ENCODE data around the gene C3.

Gene C3

DNA sequence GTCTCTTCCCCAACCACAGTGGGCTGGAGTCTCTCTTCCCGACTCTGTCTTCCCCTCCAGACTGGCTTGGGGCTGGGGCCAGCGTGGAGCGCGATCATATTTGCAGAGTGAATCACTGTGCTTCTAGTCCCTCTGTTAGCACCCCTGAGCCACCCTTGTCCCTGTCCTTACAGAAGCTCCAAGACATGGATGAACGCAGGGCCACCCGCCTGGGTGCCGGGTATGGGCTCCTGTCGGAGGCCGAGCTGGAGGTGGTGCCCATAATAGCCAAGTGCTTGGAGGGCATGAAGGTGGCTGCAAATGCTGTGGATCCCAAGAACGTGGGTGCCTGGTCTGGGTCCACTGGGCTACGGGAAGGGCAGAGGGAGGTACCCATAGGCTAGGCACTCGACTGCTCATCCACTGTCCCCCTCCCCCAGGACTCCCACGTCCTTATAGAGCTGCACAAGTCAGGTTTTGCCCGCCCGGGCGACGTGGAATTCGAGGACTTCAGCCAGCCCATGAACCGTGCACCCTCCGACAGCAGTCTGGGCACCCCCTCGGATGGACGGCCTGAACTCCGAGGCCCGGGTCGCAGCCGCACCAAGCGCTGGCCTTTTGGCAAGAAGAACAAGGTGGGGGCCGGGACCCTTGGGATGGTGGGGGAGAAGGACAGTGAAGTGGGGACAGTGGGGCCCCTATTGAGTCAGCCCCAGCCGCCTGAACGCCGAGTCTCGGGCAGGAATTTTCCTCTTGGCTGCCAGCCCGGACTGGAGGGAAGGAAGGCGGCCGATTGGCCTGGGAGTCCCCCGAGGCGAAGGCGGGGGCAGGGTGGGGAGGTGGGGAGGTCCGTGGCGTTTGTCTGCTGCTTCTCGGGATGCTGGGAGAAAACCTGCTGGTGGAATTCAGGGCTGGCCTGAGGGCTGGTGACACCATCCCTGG is 24.2 kb upstream of the C3 start:
- TF ChIP-seq, protein P1, sequence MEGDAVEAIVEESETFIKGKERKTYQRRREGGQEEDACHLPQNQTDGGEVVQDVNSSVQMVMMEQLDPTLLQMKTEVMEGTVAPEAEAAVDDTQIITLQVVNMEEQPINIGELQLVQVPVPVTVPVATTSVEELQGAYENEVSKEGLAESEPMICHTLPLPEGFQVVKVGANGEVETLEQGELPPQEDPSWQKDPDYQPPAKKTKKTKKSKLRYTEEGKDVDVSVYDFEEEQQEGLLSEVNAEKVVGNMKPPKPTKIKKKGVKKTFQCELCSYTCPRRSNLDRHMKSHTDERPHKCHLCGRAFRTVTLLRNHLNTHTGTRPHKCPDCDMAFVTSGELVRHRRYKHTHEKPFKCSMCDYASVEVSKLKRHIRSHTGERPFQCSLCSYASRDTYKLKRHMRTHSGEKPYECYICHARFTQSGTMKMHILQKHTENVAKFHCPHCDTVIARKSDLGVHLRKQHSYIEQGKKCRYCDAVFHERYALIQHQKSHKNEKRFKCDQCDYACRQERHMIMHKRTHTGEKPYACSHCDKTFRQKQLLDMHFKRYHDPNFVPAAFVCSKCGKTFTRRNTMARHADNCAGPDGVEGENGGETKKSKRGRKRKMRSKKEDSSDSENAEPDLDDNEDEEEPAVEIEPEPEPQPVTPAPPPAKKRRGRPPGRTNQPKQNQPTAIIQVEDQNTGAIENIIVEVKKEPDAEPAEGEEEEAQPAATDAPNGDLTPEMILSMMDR (conservative IDR thresholded peaks at IDR 0.05; ENCODE audit: low read depth, low read length): no peak
- H3K4me3 ChIP-seq (ENCODE audit: low read depth, low read length): peak overlapping the region; percentile 35
- DNase-seq (ENCODE audit: low read depth): peak; percentile 88

DNA sequence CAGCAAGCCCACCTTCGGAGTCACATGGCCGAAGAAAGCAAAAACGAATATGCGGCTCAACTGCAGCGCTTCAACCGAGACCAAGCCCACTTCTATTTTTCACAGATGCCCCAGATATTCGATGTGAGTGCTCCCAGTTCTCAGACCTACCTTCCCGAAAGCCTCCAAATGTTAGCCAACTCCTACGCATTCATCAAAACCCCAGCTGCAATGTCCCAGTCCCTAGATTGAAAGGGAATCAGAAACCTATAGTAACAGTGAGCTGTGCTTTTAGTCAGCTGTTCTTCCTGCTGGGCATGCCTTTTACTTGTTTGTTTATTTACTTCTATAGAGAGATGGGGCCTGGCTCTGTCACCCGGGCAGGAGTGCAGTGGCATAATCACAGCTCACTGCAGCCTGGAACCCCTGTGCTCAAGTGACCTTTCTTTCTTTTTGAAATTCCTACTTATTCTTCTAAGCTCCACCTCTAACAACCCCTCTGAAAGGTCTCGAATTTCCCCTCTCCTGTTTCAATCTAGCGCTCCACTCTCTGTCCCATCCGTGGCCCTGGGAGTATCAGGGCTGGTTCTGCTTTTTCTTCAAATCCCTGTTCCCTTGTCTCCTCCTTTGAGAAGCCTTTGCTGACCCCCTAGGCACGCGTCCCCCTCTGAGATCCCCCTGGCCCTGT is 23.4 kb upstream of the C3 start:
- TF ChIP-seq, protein P1 (conservative IDR thresholded peaks at IDR 0.05; ENCODE audit: low read depth, low read length): no peak
- DNase-seq (ENCODE audit: low read depth): peak; percentile 52
- no peak overlapping the region for H3K4me3 ChIP-seq (ENCODE audit: low read depth, low read length)

DNA sequence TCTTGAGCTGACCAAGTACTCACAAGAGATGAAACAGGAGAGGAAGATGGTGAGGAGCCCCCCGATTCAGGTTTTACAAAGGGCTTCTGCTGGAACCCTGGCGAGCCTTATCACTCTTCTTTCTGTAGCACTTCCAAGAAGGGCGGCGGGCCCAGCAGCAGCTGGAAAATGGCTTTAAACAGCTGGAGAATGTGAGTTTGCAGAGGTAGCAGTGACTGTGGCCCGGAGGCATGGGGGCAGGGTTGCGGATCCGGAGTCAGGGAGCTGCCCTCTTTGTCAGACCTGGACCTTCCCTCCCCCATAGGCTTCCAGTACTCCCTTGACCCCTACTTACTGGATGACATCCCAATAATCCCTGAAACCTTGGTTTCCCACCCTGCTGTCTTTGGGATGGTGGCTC is 22.6 kb upstream of the C3 start:
- no peak for DNase-seq (ENCODE audit: low read depth)
- TF ChIP-seq, protein P1 (conservative IDR thresholded peaks at IDR 0.05; ENCODE audit: low read depth, low read length): no peak
- H3K4me3 ChIP-seq (ENCODE audit: low read depth, low read length): no peak overlapping the region

DNA sequence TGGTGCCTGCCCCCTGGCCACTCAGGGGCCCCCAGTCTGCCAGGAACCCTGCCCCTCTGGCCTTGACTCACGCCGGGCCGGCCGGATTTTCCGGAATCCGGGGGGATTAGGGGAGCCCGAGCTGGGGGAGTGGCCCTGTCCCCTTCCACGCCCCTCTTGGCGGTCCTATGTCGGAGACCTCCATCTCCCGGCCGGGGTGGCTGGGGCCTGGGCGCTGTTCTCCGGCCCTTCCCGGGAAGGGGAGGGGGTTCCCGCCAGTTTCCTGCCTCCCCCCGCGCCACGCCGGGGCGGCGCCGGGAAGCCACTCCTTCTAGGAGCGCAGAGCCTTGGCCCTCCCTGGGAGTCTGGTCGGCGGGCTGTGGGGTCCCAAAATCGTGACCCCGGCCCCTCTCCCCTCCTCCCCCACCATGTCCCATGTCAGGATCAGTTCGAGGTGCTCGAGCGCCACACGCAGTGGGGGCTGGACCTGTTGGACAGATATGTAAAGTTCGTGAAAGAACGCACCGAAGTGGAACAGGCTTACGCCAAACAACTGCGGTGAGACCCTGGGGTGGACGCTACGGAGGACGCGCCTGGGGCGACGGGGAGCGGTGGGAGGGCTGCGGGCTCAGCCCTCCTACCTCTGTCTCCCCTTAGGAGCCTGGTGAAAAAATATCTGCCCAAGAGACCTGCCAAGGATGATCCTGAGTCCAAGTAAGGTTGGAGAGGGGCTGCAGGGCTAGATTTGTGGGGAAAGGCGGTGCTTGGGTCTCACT is 20.3 kb upstream of the C3 start:
- TF ChIP-seq, protein P1 (conservative IDR thresholded peaks at IDR 0.05; ENCODE audit: low read depth, low read length): no peak
- H3K4me3 ChIP-seq (ENCODE audit: low read depth, low read length): peak overlapping the region; percentile 84
- DNase-seq (ENCODE audit: low read depth): no peak

DNA sequence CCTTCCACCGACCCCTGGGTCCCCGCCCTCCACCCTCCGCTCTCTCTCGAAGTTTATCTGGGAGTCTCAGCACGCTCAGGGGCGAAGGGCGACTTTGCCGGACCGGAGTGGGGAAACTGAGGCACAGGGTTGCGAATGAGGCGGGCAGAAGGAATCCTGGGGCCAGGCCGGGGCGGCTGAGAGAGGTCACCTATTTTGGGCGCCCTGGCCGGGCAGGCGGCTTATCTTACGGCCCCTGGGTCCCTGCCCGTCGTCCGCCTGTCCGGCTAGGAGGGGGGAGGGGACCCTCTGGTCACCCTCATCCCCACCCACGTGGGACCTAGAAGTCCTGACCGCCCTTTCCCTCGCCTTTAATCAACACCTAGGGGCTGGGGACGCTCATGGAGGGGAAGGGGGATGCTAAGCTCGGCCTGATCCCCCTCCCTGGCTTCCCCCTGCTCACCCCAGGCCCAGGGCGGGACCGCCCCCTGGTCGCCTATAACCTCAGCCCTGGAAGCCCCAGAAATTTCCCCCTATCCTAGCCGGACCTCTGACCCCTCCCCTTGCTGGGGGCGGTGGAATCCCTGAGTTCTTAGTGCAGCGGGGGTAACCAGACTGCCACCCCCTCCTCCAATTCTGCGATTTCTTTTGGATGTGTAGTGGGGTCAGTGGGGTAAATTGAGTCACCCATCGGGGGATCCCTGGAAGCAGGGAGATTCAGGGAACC is 19.6 kb upstream of the C3 start:
- TF ChIP-seq, protein P1 (conservative IDR thresholded peaks at IDR 0.05; ENCODE audit: low read depth, low read length): no peak
- DNase-seq (ENCODE audit: low read depth): no peak
- peak overlapping the region; percentile 84 for H3K4me3 ChIP-seq (ENCODE audit: low read depth, low read length)

DNA sequence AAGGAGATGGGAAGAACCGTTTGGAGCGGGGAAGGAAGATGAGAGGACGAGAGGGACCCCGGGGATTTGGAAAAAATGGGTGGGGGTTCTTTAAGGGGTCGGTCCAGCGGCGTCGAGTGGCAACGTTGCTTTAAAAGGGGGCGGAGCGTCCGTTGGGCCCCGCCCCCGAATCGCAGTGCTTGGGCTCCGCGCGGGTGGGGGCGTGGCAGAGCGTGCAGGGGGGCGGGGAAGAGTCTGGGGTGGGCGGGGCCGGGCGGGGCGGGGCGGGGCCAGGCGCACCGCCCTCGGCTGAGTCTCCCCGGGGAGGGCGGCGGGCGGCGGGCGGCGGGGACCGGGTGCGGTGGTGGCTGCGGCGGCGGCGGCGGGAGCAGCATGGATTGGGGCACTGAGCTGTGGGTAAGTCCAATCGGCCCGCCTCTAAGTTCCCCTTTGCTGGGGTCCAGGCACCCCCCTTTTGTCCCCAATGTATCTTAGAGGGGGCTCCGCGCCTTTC is 19.0 kb upstream of the C3 start, which contains the start of gene TRIP10:
TRIP10 (plus strand) TSS at position 291 of the 493 bp plus-strand sequence; CDS start at position 373, 82 bp downstream.
- DNase-seq (ENCODE audit: low read depth): peak; percentile 85
- TF ChIP-seq, protein P1 (conservative IDR thresholded peaks at IDR 0.05; ENCODE audit: low read depth, low read length): no peak
- H3K4me3 ChIP-seq (ENCODE audit: low read depth, low read length): peak within 1 kb of the TSS; percentile 84

All from choroid plexus epithelial cell (primary cell).